ENCODE data around the gene MYBL2.
"Not testable (repeated sequence)": the region's sequence is repeated elsewhere in the genome, so short reads cannot be mapped to it uniquely, and the experiment has no call there.

Gene MYBL2

DNA sequence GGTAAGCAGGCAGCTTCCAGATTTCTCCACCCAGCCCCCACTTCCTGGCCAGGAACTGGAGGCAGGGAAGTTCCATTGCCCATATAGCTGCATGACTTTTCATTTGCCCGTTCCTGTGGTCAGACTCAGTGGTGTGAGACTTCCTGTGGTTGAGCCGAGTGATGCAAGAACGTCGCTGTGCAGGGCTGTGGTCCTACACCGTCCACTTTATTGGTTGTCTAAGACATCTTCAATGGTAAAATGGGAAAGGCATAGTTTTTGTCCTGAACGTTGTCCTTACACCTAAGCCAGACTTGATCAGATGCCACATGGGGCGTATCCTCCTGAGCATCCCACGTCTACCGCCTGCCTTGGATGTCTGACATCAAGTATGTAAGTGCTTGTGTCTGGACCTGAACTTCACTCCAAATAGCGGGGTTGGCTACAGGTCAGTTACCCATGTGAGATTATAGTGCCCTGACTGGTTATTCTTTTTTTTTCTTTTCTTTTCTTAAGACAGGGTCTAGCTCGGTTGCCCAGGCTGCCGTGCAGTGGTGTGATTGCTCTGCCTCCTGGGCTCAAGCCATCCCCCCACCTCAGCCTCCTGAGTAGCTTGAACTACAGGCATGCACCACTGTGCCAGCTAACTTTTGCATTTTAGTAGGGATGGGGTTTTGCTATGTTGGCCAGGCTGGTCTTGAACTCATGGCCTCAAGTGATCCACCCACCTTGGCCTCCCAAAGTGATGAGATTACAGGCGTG lies 85.8 kb downstream of the MYBL2 start:
- DNase-seq: peak in 1 of 2 donors; percentile 15

DNA sequence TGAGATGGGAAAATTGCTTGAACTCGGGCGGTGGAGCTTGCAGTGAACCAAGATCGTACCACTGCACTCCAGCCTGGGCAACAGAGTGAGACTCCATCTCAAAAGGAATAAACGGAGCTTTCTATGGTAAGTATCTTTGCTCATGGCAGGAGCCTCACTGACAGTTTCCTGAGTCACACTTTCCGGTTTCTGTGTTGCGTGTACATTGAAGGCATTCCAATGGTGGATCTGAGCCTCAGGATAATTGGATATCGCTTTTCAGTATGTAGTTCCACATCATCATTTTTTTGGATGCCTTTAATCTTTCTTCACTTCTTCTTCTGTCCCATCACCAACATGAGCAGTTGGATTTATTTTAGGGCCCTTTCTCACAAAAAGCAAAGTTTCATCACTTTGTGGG lies 88.5 kb downstream of the MYBL2 start:
- DNase-seq: no peak

DNA sequence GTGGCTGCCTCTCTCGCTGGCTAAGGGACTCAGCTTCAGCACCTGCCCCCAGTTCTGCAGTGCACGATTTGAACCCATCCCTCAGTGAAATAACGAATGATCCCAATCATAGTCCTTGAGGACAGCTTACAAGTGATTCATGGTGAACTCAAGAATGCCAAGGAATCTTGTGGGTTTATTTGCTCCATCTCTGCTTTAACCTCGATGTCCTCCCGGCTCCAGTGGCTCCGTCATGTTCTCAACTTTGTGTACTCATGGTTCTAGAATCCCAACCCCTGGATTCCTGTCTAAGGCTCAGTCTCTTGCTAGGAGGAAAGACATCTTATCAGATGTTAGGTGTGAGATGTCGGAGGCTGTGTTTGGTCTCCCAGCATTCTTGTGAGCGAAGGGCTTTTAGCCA lies 88.9 kb downstream of the MYBL2 start:
- DNase-seq: no peak

DNA sequence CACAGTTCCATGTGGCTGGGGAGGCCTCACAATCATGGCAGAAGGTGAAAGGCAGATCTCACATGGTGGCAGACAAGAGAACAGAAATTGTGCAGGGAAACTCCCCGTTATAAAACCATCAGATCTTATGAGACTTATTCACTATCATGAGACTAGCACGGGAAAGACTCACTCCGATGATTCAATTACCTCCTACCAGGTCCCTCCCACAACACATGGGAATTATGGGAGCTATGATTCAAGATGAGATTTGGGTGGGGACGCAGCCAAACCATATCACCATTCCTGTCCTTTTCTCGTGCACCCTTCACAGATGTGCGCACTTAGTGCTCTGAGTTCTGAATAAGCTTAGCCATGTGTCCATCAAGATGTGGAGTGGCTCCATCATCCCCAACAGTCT lies 91.0 kb downstream of the MYBL2 start:
- DNase-seq: not testable (repeated sequence)

DNA sequence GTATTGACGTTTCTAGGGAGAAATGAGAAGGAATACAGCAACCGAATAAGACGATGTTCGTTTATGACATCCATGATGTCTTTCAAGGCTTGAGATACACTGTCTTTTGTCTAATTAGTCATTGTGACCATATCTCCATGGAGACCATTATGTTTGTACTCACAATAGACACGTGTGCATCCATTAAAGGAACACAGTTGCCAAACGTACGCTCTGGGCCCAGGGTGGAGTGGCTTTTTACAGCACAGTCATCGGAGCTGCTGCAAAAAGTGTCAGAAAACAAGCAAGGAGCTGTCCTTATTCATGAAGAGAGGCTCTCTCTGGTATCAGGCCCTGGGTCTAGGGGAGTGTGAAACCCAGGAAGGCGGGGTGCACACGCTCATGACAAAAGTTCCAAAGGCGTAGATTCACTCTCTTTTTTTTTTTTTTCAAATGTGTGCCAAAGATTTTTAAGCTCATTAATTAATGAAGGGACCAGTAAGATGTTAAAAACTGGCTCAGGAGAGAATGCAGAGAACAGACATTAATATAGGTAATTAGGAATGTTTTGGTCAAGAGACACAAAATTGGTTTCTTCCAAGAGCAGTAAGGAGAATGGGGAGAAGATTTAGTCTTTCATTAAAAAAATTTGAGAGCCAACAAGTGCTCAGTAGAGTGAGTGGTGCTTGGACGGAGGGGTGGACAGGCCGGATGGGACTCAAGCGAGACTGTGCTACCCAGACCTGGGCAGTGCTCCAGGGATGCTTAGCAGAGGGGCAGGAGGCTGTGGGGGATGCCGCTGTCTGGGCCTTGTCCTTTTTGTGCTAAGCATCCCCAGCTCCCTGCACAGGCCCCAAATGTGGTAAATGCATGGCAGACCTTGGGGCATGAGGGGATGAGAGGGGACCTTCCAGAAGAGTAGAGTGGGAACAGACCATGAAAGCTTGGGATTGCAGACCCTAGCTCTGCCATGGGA lies 94.7 kb downstream of the MYBL2 start:
- no peak for DNase-seq

DNA sequence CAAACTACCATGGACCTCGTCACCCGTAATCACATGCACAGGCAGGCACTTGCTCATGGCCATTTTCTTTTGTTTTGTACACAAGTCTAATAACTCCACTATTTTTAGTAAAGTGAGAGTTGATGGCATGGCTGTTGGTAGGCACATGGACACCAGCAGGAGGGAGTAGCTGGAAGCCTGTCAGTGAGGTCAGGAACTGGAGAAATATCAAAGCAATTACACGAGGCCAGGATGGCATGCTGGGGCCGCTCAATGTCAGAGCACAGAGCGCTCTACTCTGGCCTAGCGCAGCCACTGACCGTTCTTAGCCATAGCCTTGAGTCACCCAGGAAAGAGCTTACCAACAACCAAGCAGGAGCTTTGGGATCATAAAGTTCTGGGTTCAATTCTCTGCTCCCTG lies 96.0 kb downstream of the MYBL2 start:
- DNase-seq: no peak

DNA sequence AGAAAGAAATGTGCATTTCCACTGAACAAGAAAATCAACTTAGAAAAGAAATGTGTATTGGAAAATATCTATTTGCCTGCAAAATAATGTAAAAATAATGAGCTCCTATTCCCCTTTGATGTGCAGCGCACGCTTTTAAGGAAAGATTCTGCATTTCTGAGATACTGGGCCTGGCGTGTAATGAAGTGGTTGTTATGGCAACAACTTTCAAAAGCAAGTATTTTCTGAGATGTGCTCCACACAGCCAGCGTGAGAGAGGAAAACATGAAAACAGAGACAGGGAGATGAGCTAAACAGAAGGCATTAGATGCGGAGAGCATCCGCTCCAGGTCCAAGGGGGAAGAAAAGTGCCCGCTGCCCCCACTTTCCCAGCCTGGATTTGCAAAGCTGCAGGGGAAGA lies 99.0 kb downstream of the MYBL2 start:
- no peak for DNase-seq
